Erythroblast (primary cell): Measurements from ENCODE around the gene LSS.
A peak's percentile ranks its signal among the peaks of the same experiment; 100 is the strongest.

Experiments used
- GATA1 ChIP-seq: IDR thresholded peaks from 2 replicates; pipeline ENCODE4 v1.6.1; 2011; ENCODE audit warnings: low read depth, mild to moderate bottlenecking, control low read depth, low read length, moderate library complexity
- POLR2A ChIP-seq: IDR thresholded peaks from 2 replicates; pipeline ENCODE4 v1.6.1; 2011; ENCODE audit warnings: mild to moderate bottlenecking, low read length

DNA sequence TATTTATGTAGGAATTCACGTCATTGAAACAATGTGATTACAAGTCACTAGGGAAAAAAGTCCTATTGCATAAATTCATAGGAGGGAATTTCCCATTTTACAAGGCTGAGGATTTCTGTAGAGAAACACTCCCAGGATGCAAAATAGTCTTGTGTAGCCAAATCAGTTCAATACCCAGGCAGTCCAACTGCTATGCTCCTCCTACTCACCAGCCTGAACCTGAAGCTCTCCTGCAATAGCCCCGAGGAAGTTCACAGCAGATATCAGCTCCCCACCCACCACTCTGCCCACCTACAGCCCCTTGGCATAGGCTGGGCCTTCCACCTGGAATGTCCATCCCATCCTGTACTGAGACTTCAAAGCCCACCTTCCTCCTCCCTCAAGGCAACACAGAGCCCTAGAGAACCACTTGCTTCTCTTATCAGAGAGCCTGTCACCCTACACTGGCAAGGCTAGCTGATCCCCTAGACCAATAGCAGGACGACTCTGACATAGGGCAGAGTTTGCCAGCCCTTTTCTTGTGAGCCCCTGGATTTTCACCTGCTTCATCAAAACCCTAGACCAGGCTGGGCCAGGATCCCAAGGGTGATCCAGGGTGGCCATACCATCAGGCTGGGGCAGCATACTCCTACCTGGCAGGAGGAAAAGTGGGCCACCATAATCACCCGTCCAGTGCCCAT is 1.5 kb downstream of the LSS start:
- TF ChIP-seq GATA1, result no peak
- peak; percentile 32 for TF ChIP-seq POLR2A
